ENCODE data around the gene OCSTAMP.

GRCh38 chr20:46507760-46508407 is 42.6 kb downstream of the OCSTAMP start:
- TF ChIP-seq, protein P1, sequence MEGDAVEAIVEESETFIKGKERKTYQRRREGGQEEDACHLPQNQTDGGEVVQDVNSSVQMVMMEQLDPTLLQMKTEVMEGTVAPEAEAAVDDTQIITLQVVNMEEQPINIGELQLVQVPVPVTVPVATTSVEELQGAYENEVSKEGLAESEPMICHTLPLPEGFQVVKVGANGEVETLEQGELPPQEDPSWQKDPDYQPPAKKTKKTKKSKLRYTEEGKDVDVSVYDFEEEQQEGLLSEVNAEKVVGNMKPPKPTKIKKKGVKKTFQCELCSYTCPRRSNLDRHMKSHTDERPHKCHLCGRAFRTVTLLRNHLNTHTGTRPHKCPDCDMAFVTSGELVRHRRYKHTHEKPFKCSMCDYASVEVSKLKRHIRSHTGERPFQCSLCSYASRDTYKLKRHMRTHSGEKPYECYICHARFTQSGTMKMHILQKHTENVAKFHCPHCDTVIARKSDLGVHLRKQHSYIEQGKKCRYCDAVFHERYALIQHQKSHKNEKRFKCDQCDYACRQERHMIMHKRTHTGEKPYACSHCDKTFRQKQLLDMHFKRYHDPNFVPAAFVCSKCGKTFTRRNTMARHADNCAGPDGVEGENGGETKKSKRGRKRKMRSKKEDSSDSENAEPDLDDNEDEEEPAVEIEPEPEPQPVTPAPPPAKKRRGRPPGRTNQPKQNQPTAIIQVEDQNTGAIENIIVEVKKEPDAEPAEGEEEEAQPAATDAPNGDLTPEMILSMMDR (IDR thresholded peaks at IDR 0.05) = no peak
- no peak for TF ChIP-seq EZH2 (IDR thresholded peaks at IDR 0.05)
- no peak for TF ChIP-seq EZH2phosphoT487 (IDR thresholded peaks at IDR 0.05)
